Gastroesophageal sphincter (tissue), 4 donors: ENCODE data around the gene CYTH3. TPM values are rescaled to one million over a fixed set of nuclear protein-coding genes. Genes with fewer than 3 reads are reported as not detected.

ENCODE experiments used
- ATAC-seq: fragments of 150-250 bp; one replicate; pipeline ENCODE4 v1.9.1; 2016; ENCODE audit warnings: mild to moderate bottlenecking, moderate library complexity
- H3K27ac ChIP-seq, 4 donors: fragments of 200-600 bp; sonication (generic) in 3 of 4; 1 replicate in 3 of 4; 2 replicates in 1 of 4; pipeline ENCODE4 v1.5.1; 2016 to 2019
- H3K27me3 ChIP-seq: fragments of 200-600 bp; sonication (generic); one replicate; pipeline ENCODE4 v1.5.1; 2019
- H3K36me3 ChIP-seq, 2 donors: fragments of 200-600 bp; sonication (generic); one replicate each; pipeline ENCODE4 v1.5.1; 2019; ENCODE audit warnings: control low read depth in 1 of 2
- H3K4me1 ChIP-seq, 3 donors: fragments of 200-600 bp; sonication (generic); 1 replicate in 2 of 3; 2 replicates in 1 of 3; pipeline ENCODE4 v1.5.1; 2016 to 2019; ENCODE audit warnings: control low read depth in 2 of 3
- H3K4me3 ChIP-seq, 2 donors: fragments of 200-600 bp; sonication (generic); one replicate each; pipeline ENCODE4 v1.5.1; 2019; ENCODE audit warnings: mild to moderate bottlenecking in 1 of 2, moderate library complexity in 1 of 2
- H3K9me3 ChIP-seq, 3 donors: fragments of 200-600 bp; sonication (generic); one replicate each; pipeline ENCODE4 v1.5.1; 2017 to 2019; ENCODE audit warnings: control low read depth in 2 of 3
- CTCF ChIP-seq, 4 experiments: fragments of 200-600 bp in 2 of 4; fragments of 450-650 bp in 2 of 4; sonication (generic) in 1 of 4; IDR thresholded peaks; one replicate each; pipeline ENCODE4 v1.5.1; 2017 to 2019; ENCODE audit warnings: antibody characterized with exemption in 4 of 4, mild to moderate bottlenecking in 2 of 4, moderate library complexity in 2 of 4
- EP300 ChIP-seq: sonication (generic); formaldehyde crosslinking; IDR thresholded peaks from one replicate; pipeline ENCODE4 v1.6.1; 2017; ENCODE audit warnings: antibody characterized with exemption, mild to moderate bottlenecking
- POLR2A ChIP-seq, 2 donors: fragments of 450-650 bp; IDR thresholded peaks; one replicate each; pipeline ENCODE4 v1.6.1; 2017; ENCODE audit warnings: antibody characterized with exemption in 2 of 2, mild to moderate bottlenecking in 2 of 2, moderate library complexity in 1 of 2
- POLR2AphosphoS5 ChIP-seq: sonication (generic); formaldehyde crosslinking; IDR thresholded peaks from one replicate; pipeline ENCODE4 v1.6.1; 2017; ENCODE audit warnings: antibody characterized with exemption
- WGBS, 2 donors: methylation state at CpG; one replicate each; pipeline ENCODE4 v1.1.5; 2018; ENCODE audit warnings: low coverage in 1 of 2; 5-methylcytosine and 5-hydroxymethylcytosine counted together
- total RNA-seq, 4 donors: library from RNA; depleted of rRNA; stranded (reverse); fragments of >200 nt; gene quantifications; one replicate each; pipeline ENCODE4 v1.1.0, GENCODE V29; 2016

The CYTH3 gene
- total RNA-seq, 4 donors from 2014 or later, result 25.8 to 61.9 (median 39.4) TPM

DNA sequence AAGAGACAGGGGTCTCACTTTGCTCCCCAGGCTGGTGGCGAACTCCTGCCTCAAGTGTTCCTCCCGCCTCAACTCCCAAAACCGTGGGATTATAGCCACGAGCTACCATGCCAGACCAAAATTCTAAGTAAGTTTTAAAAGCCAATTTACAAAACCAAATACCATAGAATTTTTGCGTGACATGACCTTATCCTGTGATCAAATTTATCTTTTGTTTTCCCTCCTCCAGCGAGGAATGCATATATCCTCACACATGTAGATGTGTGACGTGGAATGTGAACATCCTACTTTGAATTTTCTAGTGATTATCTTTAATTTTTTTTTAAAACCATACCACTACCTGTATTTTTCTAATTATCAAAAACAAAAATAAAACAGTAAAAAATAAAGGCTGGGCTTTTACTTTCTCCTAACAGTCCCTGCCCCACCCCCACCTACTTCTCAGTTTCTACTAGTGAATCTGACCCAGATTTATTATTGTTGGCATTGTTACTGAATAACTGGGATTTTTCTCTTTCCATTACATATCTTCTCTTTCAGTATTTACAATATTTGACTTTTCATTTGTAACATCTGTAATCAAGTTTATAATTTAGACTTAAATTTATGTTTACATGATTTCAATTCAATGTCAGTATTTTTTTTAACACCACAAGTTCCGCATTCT lies 26.0 kb downstream of the CYTH3 start:
- no peak overlapping the region for H3K27ac ChIP-seq
- peaks cover 0 to 41% (median 7%) of the 10 kb centered on the region in 3 donors for H3K4me1 ChIP-seq
- H3K27me3 ChIP-seq, result no peaks in the 10 kb centered on the region
- 74 to 86% methylated on average over 6 to 8 of the region's 8 CpGs for WGBS, 2 donors
- ATAC-seq, result no peak
- no peaks in the 10 kb centered on the region for H3K9me3 ChIP-seq
- no peak for TF ChIP-seq POLR2A (IDR thresholded peaks at IDR 0.05)
- TF ChIP-seq POLR2AphosphoS5, result no peak
- no peak for TF ChIP-seq CTCF (IDR thresholded peaks at IDR 0.05)
- TF ChIP-seq EP300, result no peak
- no peak overlapping the region for H3K4me3 ChIP-seq
- H3K36me3 ChIP-seq, result no peaks in the 10 kb centered on the region

GRCh38 chr7:6244021-6244420 lies 28.4 kb downstream of the CYTH3 start:
- Histone ChIP-seq H3K36me3 (no peaks in the 10 kb centered on the region), H3K27ac (no peak overlapping the region), H3K4me1 (peaks cover 0 to 30% (median 7%) of the 10 kb centered on the region in 3 donors), H3K9me3 (no peaks in the 10 kb centered on the region), H3K4me3 (no peak overlapping the region), H3K27me3 (no peaks in the 10 kb centered on the region)
- ATAC-seq, result no peak
- WGBS, 2 donors, result 89 to 95% methylated on average over 3 of the region's 3 CpGs
- TF ChIP-seq POLR2A (IDR thresholded peaks at IDR 0.05), result no peak
- TF ChIP-seq CTCF (IDR thresholded peaks at IDR 0.05), result no peak
- TF ChIP-seq EP300, result no peak
- no peak for TF ChIP-seq POLR2AphosphoS5

DNA sequence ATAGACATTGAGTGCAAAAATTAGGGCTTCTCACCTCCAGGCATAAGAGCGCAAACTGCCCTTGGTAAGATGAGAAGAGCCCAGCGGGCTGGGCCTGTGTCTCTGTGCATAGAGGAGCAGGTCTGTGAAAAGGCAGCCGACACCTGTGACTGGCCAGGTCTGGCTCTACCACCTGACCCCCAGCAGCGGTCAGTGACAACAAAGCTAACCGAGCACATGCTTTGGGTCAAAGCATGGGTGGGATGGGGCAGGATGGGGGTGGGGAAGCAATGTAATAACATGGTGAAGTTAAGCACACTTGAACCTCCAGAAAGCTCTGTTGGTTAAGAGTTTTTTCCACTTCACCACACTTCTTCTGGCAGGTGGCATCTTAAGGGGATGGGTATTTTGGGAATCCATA lies 29.3 kb downstream of the CYTH3 start:
- WGBS, 2 donors, result no CpG with 5 or more reads among the region's 5 CpGs
- no peaks in the 10 kb centered on the region for H3K27me3 ChIP-seq
- ATAC-seq, result no peak
- H3K4me3 ChIP-seq, result no peak overlapping the region
- no peaks in the 10 kb centered on the region for H3K9me3 ChIP-seq
- peaks cover 0 to 24% (median 7%) of the 10 kb centered on the region in 3 donors for H3K4me1 ChIP-seq
- no peaks in the 10 kb centered on the region for H3K36me3 ChIP-seq
- TF ChIP-seq EP300, result no peak
- TF ChIP-seq POLR2AphosphoS5, result no peak
- TF ChIP-seq POLR2A (IDR thresholded peaks at IDR 0.05), result no peak
- TF ChIP-seq CTCF (IDR thresholded peaks at IDR 0.05), result no peak
- H3K27ac ChIP-seq, result no peak overlapping the region

DNA sequence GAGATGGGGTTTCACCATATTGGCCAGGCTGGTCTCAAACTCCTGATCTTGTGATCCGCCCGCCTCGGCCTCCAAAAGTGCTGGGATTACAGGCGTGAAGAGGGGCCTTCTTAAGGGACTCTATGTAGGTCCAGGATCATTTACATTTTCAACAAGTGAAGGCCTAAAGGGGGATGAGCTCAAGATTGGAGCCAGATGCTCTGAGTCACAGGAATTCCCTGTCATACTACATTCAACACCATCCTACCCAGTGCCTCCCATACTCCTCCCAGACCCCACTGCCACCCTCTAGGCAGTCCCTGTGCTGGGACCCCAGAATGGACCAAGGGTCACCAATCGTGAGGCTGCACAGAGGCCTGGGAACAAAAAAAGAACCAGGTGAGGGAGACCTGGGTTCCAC lies 29.9 kb downstream of the CYTH3 start:
- WGBS, 2 donors, result 93 to 100% methylated on average over 1 to 5 of the region's 5 CpGs
- Histone ChIP-seq H3K4me1 (peaks cover 0 to 18% (median 7%) of the 10 kb centered on the region in 3 donors), H3K36me3 (no peaks in the 10 kb centered on the region), H3K4me3 (no peak overlapping the region), H3K27ac (no peak overlapping the region), H3K27me3 (no peaks in the 10 kb centered on the region), H3K9me3 (no peaks in the 10 kb centered on the region)
- no peak for ATAC-seq
- no peak for TF ChIP-seq POLR2A (IDR thresholded peaks at IDR 0.05)
- no peak for TF ChIP-seq CTCF (IDR thresholded peaks at IDR 0.05)
- no peak for TF ChIP-seq EP300
- TF ChIP-seq POLR2AphosphoS5, result no peak

- Histone ChIP-seq H3K36me3 (no peaks in the 10 kb centered on the region), H3K4me1 (peaks cover 0 to 8% (median 2%) of the 10 kb centered on the region in 3 donors), H3K27ac (no peak overlapping the region), H3K4me3 (no peak overlapping the region), H3K9me3 (no peaks in the 10 kb centered on the region), H3K27me3 (no peaks in the 10 kb centered on the region)
- no peak for TF ChIP-seq EP300
- no peak for TF ChIP-seq CTCF (IDR thresholded peaks at IDR 0.05)
- no peak for TF ChIP-seq POLR2AphosphoS5
- TF ChIP-seq POLR2A (IDR thresholded peaks at IDR 0.05), result no peak
- 94 to 99% methylated on average over 4 of the region's 4 CpGs for WGBS, 2 donors
- ATAC-seq, result no peak
Measured at GRCh38 chr7:6241607-6241973, 30.8 kb downstream of the CYTH3 start.
